GM23338 (cell line): ENCODE data around the gene C1RL.

Experiments used
- CREB1 ChIP-seq: fragments of 250-450 bp; sonication (Bioruptor Pico); IDR thresholded peaks from 2 replicates; pipeline ENCODE4 v1.5.0; 2020; ENCODE audit warnings: low read depth, mild to moderate bottlenecking, moderate library complexity
- CTCF ChIP-seq, 2 experiments: fragments of 200-600 bp in 1 of 2; sonication (generic) in 1 of 2; conservative IDR thresholded peaks; 2 replicates each; pipeline versions ENCODE4 v1.5.1 to v1.6.1; 2016 to 2017; ENCODE audit warnings: antibody characterized with exemption in 2 of 2, low read depth in 2 of 2, mild to moderate bottlenecking in 2 of 2, moderate library complexity in 1 of 2
- EZH2 ChIP-seq: fragments of 200-600 bp; sonication (generic); IDR thresholded peaks from one replicate; pipeline ENCODE4 v1.8.0; 2017; ENCODE audit warnings: antibody characterized with exemption, mild to moderate bottlenecking, low read depth; ENCODE audit not compliant: unreplicated experiment

GRCh38 chr12:7116196-7116595 is 7.2 kb upstream of the C1RL start:
- no peak for TF ChIP-seq CTCF (conservative IDR thresholded peaks at IDR 0.05; ENCODE audit: low read depth in 2 of 2)
- TF ChIP-seq EZH2: no peak
- no peak for TF ChIP-seq CREB1 (CRISPR knock-in tag)
